Keratinocyte (primary cell): ENCODE measurements around the gene ABLIM2. TPM values are rescaled to one million over a fixed set of nuclear protein-coding genes. Genes with fewer than 3 reads are reported as not detected.
A peak's percentile ranks its signal among the peaks of the same experiment; 100 is the strongest.

Experiments used
- DNase-seq: peaks from one replicate; pipeline ENCODE4 v3.0.0-alpha.2; 2011; ENCODE audit warnings: low read depth, missing footprints, low spot score
- FAIRE-seq: peaks from 2 replicates; lab custom pipeline; 2011; peaks lifted over from hg19 to GRCh38; lab: Jason Lieb, UNC
- H2AFZ ChIP-seq: 2 replicates; pipeline ENCODE4 v1.6.0; 2012; ENCODE audit warnings: low read length, control low read depth, inconsistent platforms; ENCODE audit not compliant: control insufficient read depth
- H3K27ac ChIP-seq: 2 replicates; pipeline ENCODE4 v1.5.1; 2011; ENCODE audit warnings: low read length; ENCODE audit not compliant: control insufficient read depth, insufficient read depth
- H3K27me3 ChIP-seq: 3 replicates; pipeline ENCODE4 v1.6.0; 2011; ENCODE audit warnings: low read length; ENCODE audit not compliant: control insufficient read depth, insufficient read depth; ENCODE audit errors: extremely low read depth
- H3K36me3 ChIP-seq, 2 experiments: 2 replicates in 1 of 2; 3 replicates in 1 of 2; pipeline ENCODE4 v1.5.1; 2011; ENCODE audit warnings: low read length in 2 of 2, mild to moderate bottlenecking in 1 of 2; ENCODE audit not compliant: control insufficient read depth in 2 of 2, insufficient read depth in 2 of 2; ENCODE audit errors: extremely low read depth in 1 of 2
- H3K4me1 ChIP-seq: 3 replicates; pipeline ENCODE4 v1.5.1; 2011; ENCODE audit warnings: low read length; ENCODE audit not compliant: control insufficient read depth, insufficient read depth; ENCODE audit errors: extremely low read depth
- H3K4me2 ChIP-seq: 3 replicates; pipeline ENCODE4 v1.6.0; 2011; ENCODE audit warnings: low read depth, low read length; ENCODE audit not compliant: control insufficient read depth, insufficient read depth; ENCODE audit errors: extremely low read depth
- H3K4me3 ChIP-seq, 3 experiments: fragments of 200-600 bp in 1 of 3; sonication (generic) in 1 of 3; 2 replicates in 2 of 3; 3 replicates in 1 of 3; pipeline ENCODE4 v1.5.1; 2011 to 2016; ENCODE audit warnings: low read length in 3 of 3, mild to moderate bottlenecking in 3 of 3, control low read depth in 2 of 3, inconsistent platforms in 1 of 3, low read depth in 1 of 3, mixed read lengths in 1 of 3, mixed run types in 1 of 3, moderate library complexity in 1 of 3; ENCODE audit not compliant: control insufficient read depth in 2 of 3, insufficient read depth in 2 of 3; ENCODE audit errors: extremely low read depth in 1 of 3
- H3K79me2 ChIP-seq: 2 replicates; pipeline ENCODE4 v1.6.0; 2012; ENCODE audit warnings: low read length; ENCODE audit not compliant: control insufficient read depth, insufficient read depth
- H3K9ac ChIP-seq: 3 replicates; pipeline ENCODE4 v1.6.0; 2011; ENCODE audit warnings: low read length; ENCODE audit not compliant: control insufficient read depth, insufficient read depth; ENCODE audit errors: extremely low read depth
- H3K9me1 ChIP-seq: 3 replicates; pipeline ENCODE4 v1.6.0; 2011; ENCODE audit warnings: low read length; ENCODE audit not compliant: control insufficient read depth, insufficient read depth; ENCODE audit errors: extremely low read depth
- H3K9me3 ChIP-seq: 2 replicates; pipeline ENCODE4 v1.5.1; 2012; ENCODE audit warnings: low read depth, low read length; ENCODE audit not compliant: control insufficient read depth
- H4K20me1 ChIP-seq: 3 replicates; pipeline ENCODE4 v1.6.0; 2011; ENCODE audit warnings: low read length; ENCODE audit not compliant: control insufficient read depth, insufficient read depth; ENCODE audit errors: extremely low read depth
- EZH2 ChIP-seq: IDR thresholded peaks from one replicate; pipeline ENCODE4 v1.6.1; 2012; ENCODE audit warnings: inconsistent platforms, mild to moderate bottlenecking, low read length, moderate library complexity
- dilution Hi-C: fragments of 300-500 bp; cut with MboI; formaldehyde crosslinking; loops from one replicate; pipeline ENCODE4 v1.7.0; 2020; ENCODE audit warnings: low sequenced_read_pairs; ENCODE audit not compliant: extremely low pct_ligation_motif_present
- polyA plus RNA-seq, 5 experiments: library from polyadenylated mRNA; depleted of rRNA in 3 of 5; stranded (reverse) in 3 of 5; stranded (forward) in 1 of 5; unstranded in 1 of 5; fragments of >200 nt; gene quantifications; 1 replicate in 1 of 5; 2 replicates in 3 of 5; 3 replicates in 1 of 5; pipeline versions ENCODE4 v1.2.1 to v1.2.3, GENCODE V29; 2011 to 2012; ENCODE audit warnings: missing spikeins in 2 of 5, low read depth in 1 of 5, low replicate concordance in 1 of 5
- TF ChIP-seq, protein P1 (sequence below), 3 experiments: IDR thresholded peaks in 1 of 3; conservative IDR thresholded peaks in 1 of 3; optimal IDR thresholded peaks in 1 of 3; 2 replicates in 2 of 3; 3 replicates in 1 of 3; pipeline versions ENCODE3 to v1.5.1; 2011; ENCODE audit warnings: low read length in 3 of 3, mild to moderate bottlenecking in 3 of 3, moderate library complexity in 2 of 3, control low read depth in 1 of 3, inconsistent platforms in 1 of 3; ENCODE audit not compliant: insufficient read depth in 2 of 3; ENCODE audit errors: extremely low read depth in 1 of 3

Gene ABLIM2
- polyA plus RNA-seq, 1 donor (not counting 4 experiments of a cell fraction or from before 2014, with no cell fraction given): 0.94 TPM

DNA sequence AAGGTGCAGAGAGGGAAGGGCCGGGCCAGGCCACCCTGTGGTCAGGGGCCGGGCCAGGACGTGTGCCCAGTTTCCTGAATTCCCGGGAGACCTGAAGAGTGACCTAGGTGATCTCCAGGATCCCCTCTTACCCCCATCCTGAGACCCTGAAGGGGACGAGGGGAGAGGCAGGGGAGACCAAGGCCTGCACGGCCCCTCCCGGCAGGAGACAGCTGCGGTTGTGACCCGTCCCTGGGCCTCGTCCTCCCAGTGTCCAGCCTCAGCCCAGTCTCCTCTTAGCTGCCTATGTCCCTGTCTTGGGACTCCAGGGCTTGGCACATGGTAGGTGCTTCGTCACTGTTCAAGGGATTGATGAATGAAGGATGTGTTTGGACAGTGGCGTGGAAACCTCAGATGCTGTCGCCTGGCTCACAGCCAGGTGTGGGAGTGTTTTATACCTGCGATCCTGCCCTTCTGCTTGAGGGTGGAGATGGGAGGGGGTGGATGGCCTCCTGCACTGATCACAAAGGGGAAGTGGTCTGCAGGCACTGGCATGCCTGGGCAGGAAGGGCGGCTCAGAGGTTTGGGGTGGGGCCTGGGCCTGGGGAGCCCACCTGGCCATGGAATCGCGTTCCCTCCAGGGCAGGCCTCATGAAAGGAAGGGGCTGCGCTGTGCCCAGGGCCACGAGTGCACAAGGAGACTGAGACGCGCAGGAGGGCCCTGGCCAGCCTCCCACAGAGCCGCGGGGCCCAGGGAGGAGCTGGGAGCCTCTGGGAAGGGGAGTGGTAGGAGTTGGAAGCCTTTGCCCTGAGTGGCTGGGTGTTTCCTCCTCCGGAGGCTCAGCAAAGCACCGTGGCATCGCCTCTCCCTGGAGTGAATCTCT is 47.4 kb upstream of the ABLIM2 start:
- Histone ChIP-seq H2AFZ (peak overlapping the region; percentile 70), H3K9me3 (no peaks in the 10 kb centered on the region), H4K20me1 (no peaks in the 10 kb centered on the region), H3K4me3 (peak overlapping the region in 2 of 3 experiments; percentile 25 to 46), H3K27ac (peak overlapping the region; percentile 71), H3K79me2 (peaks cover 46% of the 10 kb centered on the region), H3K36me3 (peaks cover 21 to 25% of the 10 kb centered on the region in 2 experiments), H3K4me2 (peak overlapping the region; percentile 66), H3K9me1 (no peaks in the 10 kb centered on the region), H3K4me1 (peaks cover 27% of the 10 kb centered on the region), H3K27me3 (no peaks in the 10 kb centered on the region), H3K9ac (peak overlapping the region; percentile 73)
- dilution Hi-C loops: no loop called here
- FAIRE-seq (peak; percentile 96), DNase-seq (peak; percentile 96)
- no peak for TF ChIP-seq EZH2
- TF ChIP-seq, protein P1, sequence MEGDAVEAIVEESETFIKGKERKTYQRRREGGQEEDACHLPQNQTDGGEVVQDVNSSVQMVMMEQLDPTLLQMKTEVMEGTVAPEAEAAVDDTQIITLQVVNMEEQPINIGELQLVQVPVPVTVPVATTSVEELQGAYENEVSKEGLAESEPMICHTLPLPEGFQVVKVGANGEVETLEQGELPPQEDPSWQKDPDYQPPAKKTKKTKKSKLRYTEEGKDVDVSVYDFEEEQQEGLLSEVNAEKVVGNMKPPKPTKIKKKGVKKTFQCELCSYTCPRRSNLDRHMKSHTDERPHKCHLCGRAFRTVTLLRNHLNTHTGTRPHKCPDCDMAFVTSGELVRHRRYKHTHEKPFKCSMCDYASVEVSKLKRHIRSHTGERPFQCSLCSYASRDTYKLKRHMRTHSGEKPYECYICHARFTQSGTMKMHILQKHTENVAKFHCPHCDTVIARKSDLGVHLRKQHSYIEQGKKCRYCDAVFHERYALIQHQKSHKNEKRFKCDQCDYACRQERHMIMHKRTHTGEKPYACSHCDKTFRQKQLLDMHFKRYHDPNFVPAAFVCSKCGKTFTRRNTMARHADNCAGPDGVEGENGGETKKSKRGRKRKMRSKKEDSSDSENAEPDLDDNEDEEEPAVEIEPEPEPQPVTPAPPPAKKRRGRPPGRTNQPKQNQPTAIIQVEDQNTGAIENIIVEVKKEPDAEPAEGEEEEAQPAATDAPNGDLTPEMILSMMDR (optimal IDR thresholded peaks at IDR 0.05 in 1 of 3, IDR thresholded peaks at IDR 0.05 in 1 of 3, conservative IDR thresholded peaks at IDR 0.05 in 1 of 3; ENCODE audit: extremely low read depth in 1 of 3, insufficient read depth in 2 of 3, low read length in 3 of 3): no peak

GRCh38 chr4:8205241-8205707 is 46.7 kb upstream of the ABLIM2 start:
- Histone ChIP-seq H3K4me1 (peaks cover 34% of the 10 kb centered on the region), H3K36me3 (peaks cover 21 to 31% of the 10 kb centered on the region in 2 experiments), H4K20me1 (no peaks in the 10 kb centered on the region), H3K9ac (peak overlapping the region; percentile 73), H3K79me2 (peaks cover 53% of the 10 kb centered on the region), H2AFZ (no peak overlapping the region), H3K9me1 (no peaks in the 10 kb centered on the region), H3K4me2 (peak overlapping the region; percentile 66), H3K4me3 (no peak overlapping the region), H3K9me3 (no peaks in the 10 kb centered on the region), H3K27me3 (no peaks in the 10 kb centered on the region), H3K27ac (peak overlapping the region; percentile 71)
- no peak for FAIRE-seq
- dilution Hi-C loops: no loop called here
- TF ChIP-seq, protein P1 (optimal IDR thresholded peaks at IDR 0.05 in 1 of 3, IDR thresholded peaks at IDR 0.05 in 1 of 3, conservative IDR thresholded peaks at IDR 0.05 in 1 of 3; ENCODE audit: extremely low read depth in 1 of 3, insufficient read depth in 2 of 3, low read length in 3 of 3): no peak
- no peak for TF ChIP-seq EZH2
- no peak for DNase-seq
